Head of caudate nucleus (tissue), 42 donors: ENCODE measurements around the gene FAM32A.

ENCODE experiments used
- DNase-seq, 42 donors: peaks; one replicate each; pipeline versions ENCODE4 v3.0.0 to v3.0.0-alpha.2; 2020 to 2021; ENCODE audit warnings: mixed read lengths in 7 of 42
- intact Hi-C: fragments of 100-400 bp; cut with DNase I; formaldehyde crosslinking; loops from one replicate; pipeline ENCODE4 v1.15.0; 2022

The FAM32A gene

DNA sequence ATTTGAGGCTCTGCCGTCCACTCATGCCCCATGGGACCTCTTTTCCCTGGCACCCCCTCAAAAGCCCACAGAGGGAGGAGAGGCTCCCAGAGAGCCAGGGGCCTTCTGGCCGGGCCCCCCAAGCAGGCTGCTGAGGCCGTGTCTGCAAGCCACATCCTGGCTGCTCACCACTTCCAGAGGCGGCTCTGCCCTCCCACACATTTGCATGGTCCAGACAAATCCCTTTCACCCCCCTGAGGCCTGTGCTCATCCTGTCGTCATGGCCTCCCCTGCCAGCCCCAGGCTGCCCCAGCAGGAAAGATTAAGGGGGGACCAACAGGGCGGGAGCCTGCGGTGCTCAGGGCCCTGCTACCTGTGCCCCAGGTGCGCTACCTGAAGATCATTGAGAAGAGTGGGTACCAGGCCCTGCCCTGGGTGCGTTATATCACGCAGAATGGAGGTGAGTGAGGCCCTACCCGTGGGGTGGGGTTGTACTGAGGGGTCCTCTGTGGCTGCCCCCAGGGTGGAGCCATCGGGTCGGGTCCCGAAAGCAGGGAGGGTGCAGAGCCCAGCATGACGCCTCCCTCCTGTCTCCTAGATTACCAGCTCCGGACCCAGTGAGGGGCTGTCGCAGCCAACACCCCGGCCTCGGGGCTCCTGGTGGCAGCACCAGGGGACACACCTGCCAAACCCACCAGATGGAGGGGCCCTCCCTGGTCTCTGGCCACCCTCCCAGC lies 48.8 kb downstream of the FAM32A start:
- DNase-seq, result peak in 1 of 42 donors; percentile 22

DNA sequence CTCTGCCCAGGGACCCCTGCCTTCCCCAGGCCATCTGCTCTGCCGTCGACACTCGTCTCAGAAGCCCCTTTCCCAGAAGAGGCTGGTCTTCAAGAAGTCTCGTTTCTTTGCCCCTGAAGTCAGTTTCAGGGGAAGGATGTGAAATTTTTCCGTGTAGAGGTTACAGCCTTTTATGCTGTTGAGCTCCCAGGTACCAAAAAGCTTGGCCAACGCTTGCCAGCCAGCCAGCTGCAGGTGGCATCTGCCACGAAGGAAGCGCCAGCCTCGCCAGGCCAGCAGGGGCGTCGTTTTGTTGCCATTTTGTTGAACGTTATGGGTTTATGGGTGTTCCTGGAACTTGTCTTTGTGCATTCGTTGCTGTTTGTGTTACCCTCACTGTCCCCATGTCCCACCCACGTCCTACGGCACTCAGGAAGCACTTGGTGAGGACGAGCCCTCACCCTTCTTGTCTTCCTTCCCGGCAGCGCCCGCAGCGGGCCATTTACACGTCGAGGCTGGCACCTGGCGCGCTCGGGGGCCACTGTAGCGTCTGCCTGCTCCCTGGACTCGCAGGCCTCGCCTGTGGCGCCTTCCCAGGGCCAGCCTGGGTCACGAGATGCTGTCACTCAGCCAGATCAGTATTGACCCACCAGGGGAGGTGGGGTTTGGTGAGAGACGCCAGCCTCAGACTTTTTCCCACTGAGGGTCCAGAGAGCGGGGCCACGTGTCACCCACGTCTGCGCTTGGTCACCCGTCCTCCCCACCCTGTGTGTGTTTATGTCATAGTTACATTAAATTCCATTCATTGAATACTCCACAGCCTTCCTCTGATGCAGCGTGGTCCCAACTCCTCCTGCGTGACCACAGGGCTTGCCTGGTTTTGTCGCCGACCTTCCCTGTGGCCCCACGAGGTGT lies 49.6 kb downstream of the FAM32A start:
- intact Hi-C loops, result no loop called here
- peak in 1 of 42 donors; percentile 23 for DNase-seq

More for the DNA sequence above, 48.8 kb downstream of the FAM32A start:
- intact Hi-C loops, result no loop called here

DNA sequence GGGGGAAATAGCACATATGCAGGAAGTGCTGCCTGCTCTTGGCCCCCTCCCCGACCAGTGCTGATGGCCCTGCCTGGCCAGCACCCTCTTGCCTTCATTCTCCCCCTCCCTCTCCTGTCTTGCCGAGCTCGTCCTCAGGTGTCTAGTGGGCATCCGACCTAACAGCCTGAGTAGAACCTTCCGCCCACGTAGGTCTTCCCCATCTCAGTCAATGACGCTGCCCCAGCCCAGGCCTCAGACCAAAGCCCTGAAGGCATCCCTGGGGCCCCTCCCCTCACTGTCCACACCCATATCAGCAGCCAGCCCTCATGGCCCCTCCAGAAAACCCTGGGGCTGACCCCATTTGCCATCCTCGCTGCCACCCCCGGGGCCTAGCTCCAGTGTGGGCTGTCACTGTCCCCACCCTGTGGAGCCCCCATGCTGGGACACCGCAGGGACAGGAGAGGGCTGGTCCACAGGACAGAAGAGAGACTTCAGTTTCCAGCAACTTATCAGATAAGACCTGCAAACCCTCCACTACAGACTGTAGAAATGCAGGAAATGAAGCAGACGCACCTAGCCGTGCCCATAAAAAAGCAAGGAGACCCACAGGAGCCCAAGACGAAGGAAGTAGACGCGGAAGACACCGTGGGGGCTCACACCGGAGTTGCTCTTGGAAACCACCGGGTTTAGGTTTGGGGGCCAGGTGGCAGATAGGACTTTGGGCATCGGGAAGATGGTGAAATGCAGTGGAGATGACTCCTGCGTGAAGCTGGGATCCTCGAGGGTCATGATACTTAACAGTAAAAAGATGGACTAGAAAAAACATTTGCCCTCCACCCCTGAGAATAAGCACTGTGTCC lies 50.8 kb downstream of the FAM32A start:
- intact Hi-C loops, result no loop called here
- no peak for DNase-seq
